NCI-H510A (cell line): Measurements from ENCODE around the gene PYY.
"Not testable (repeated sequence)": the region's sequence is repeated elsewhere in the genome, so short reads cannot be mapped to it uniquely, and the experiment has no call there.

Experiments
- DNase-seq: peaks from one replicate; lab custom pipeline; 2025; lab: John Stamatoyannopoulos, UW

PYY gene

GRCh38 chr17:43978078-43978477 lies 24.3 kb upstream of the PYY start:
- no peak for DNase-seq

GRCh38 chr17:43976963-43977837 lies 23.5 kb upstream of the PYY start:
- DNase-seq, result no peak

- no peak for DNase-seq
These were observed 22.2 kb upstream of the PYY start for GRCh38 chr17:43975898-43976297.

DNA sequence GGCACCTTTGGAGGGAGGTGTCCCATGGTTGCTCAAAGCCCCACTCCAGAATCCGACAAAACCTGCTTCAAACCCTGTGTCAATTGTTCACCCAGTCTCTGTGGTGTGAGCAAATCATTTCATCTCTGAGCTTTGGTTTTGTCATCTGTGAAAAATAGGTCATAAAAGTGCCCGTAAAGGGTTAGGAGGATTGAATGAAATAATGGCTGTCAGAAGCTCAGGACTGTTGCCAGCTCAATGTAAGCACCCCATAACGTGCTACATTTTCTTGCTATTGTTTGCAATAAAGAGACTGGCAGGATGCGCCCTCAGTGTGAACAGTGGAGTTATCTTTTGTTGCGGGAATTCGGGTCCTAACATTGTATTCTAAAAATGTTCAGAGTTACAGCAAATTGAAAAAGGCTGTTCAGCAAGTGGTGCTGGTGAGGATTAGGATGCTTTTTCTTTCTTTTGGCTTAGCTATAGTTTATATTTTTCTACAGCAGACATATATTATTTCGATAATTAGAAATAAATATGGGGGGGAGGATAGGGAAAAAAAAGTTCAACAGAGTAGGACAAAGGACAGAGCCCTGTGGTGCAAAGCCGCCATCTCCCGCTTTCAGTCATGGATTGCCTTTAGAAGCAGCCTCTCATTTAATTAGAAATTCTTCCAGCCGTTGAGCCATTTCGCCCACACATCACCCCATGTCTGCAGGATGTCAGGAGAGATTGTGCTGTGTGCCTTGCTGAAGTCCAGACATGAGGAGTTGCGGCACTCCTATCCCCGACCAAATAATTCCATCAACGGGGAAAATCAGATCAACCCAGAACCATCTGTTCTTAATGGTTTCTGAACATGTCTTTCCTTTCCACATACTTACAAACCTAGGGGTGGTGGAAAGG lies 20.9 kb upstream of the PYY start:
- DNase-seq, result no peak

GRCh38 chr17:43972444-43973212 lies 18.9 kb upstream of the PYY start:
- DNase-seq, result not testable (repeated sequence)

- not testable (repeated sequence) for DNase-seq
These were observed 17.7 kb upstream of the PYY start for GRCh38 chr17:43971436-43971835.

DNA sequence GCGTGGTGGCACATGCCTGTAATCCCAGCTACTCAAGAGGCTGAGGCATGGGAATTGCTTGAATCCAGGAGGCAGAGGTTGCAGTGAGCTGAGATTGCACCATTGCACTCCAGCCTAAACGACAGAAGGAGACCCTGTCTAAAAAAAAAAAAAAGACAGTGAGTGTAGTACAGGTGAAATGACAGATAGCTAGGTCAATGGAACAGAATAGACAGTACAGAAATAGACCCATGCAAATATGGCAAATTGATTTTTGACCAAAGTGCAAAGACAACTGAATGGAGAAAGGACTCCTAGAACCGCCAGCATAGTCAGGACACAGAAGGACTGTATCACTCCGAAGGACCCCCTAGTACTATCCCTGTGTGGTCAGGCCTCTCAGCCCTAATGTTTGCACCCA lies 16.6 kb upstream of the PYY start:
- no peak for DNase-seq

GRCh38 chr17:43967251-43967875 lies 13.6 kb upstream of the PYY start:
- DNase-seq, result no peak

DNA sequence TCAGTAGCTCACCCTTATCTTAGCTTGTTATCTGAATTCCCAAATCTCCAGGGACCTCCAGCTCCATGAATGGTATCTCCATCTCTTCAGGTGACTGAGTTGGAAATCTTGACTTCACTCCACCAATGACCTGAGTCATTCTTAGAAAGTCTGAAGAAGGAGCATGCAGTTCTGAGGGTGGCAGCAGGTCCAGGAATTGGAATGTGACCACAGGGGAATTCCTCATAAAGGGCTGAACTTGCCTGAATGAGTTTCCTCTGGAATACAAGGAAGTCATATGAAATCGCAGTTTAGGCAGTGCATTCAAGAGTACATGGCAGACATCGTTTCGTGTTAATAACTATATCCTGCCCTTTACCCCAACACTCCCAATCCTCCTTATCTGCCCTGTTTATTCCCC lies 12.5 kb upstream of the PYY start:
- DNase-seq, result no peak

DNA sequence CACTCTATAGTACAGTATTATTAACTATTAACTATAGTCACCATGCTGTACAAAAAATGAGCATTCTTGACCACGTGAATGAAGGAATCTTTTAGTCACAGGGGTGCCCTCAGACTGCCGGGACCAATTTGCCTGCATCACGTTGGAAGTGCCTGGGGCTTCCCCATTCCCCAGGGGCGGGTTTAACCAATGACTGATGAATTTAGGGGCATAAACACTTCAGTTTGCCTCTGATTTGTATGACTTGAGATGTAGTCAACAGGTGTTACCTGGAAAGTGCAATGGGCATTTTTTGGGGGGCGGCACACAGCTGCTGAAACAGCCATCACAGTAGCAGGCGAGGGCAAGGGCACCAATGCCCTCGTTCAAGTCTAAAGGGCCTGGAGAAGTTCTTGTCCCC lies 8.7 kb upstream of the PYY start:
- no peak for DNase-seq

DNA sequence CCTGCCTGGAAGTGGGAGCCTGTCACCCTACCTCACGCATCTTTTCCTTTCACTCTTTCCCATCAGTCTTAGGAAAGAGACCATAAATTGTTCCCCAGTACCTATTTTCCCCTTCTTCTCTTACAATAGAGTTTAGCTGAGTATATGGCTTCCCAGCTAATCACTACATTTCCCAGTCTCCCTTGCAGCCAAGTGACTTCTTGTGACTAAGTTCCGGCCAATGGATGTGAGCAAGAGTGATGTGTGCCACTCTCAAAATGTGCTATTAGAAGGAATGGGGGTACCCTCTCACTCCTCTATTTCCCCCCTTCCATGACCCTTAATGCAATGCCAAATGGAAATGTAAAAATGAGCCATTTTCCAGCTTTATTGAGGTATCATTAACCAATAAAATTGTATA lies 8.2 kb upstream of the PYY start:
- no peak for DNase-seq

- DNase-seq, result not testable (repeated sequence)
These were observed 7.6 kb upstream of the PYY start for GRCh38 chr17:43961292-43961691.

DNA sequence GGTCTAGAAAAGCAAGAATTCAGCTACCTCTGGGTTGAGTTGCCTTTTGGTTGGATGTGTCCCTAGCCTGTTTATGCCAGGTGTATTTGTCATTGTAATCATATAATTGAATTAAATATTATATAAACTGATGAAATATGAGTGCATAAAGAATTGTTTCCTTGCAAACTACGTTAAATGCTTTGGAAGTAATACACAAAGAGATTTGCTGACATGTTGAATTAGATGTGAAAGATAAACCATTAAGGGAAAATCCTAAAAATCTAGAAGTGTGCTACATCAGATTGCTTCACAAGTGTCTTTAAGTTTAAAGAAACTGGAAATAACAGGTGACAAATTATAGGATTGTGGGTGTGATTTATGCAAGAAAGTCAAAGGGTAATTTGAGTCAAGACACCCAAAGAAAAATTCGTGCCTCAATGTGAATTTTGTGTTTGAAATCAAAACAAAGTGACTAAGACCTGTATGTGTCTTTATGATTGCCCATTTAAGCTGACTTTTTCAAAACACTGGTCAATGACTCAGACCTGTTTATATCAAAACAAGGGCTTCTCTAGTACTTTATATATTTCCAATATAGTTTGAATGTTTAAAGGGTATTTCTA lies 5.1 kb upstream of the PYY start:
- DNase-seq, result no peak

GRCh38 chr17:43956222-43956621 lies 2.5 kb upstream of the PYY start:
- DNase-seq, result no peak

GRCh38 chr17:43952724-43953666 lies 745 bp downstream of the PYY start:
- no peak for DNase-seq

DNA sequence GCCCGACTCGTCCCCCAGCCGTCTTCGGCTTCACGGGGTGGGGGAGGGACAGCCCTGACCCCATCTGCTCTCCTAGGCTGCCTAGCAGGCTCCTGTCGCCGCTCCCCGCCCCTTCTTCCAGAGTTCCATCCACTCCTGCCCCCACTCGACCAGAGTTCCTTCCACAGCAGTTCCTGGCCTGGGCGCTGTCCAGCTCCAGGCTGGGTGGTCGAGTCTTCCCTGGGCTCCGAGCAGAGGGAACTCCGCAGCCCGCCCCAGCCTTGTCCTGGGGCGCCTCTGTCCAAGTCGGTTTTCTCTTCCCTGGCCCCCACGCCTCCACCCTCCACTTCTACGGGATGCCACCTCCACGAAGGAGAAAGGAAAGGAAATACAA lies 1.4 kb downstream of the PYY start:
- no peak for DNase-seq

GRCh38 chr17:43951750-43952149 lies 2.0 kb downstream of the PYY start:
- no peak for DNase-seq

DNA sequence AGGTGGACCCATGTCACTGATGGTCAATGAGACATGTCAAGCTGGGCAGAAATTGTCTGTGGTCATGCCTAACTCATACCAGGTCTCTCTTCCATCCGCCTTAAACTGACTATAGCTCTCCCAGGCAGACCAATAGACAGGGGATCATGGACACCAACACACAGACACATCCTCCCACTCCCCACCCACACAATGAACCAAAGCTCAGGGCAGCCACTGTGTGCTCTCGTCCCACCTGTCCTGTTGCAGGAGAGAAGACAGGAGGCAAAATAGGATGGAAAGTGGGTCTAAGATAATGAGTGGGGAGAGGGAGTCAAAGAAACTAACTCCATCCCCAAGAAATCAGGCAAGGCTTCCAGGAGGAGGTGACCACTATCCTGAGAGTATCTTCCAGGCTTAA lies 3.2 kb downstream of the PYY start:
- DNase-seq, result no peak

- DNase-seq, result no peak
These were observed 4.0 kb downstream of the PYY start for GRCh38 chr17:43949781-43950180.

DNA sequence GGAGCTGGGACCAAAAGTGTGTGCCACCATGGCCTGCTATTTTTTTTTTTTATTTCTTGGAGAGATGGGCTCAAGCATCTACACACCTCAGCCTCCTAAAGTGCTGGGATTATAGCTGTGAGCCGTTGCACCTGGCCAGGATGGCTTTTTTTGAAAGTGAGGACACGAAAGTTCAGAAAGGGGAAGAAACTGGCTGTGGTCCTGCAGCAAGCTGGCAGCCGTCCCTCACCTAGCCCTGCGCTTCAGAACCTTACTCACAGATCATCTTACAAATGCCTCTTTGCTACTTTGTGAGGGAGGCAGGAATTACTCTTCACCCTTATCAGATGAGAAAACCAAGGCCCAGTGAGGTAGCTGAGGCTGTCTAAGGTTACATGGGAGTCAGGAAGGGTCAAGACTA lies 7.0 kb downstream of the PYY start:
- no peak for DNase-seq
